Progenitor cell of endocrine pancreas (in vitro differentiated cells): ENCODE measurements around the gene CYP3A5. TPM values are rescaled to one million over a fixed set of nuclear protein-coding genes. Genes with fewer than 3 reads are reported as not detected.

Experiments
- DNase-seq: peaks from one replicate; pipeline ENCODE4 v3.0.0; 2021; ENCODE audit warnings: low spot score; ENCODE audit not compliant: unreplicated experiment
- H3K27ac Mint-ChIP-seq: 2 replicates; pipeline ENCODE4 v1.8.0; 2021; ENCODE audit warnings: mild to moderate bottlenecking, moderate library complexity, mixed read lengths
- H3K27me3 Mint-ChIP-seq: 2 replicates; pipeline ENCODE4 v1.8.0; 2021; ENCODE audit warnings: mixed read lengths
- H3K36me3 Mint-ChIP-seq: 2 replicates; pipeline ENCODE4 v1.8.0; 2022; ENCODE audit warnings: mixed read lengths; ENCODE audit not compliant: insufficient read depth
- H3K4me1 Mint-ChIP-seq: 2 replicates; pipeline ENCODE4 v1.8.0; 2021; ENCODE audit warnings: low read depth, mixed read lengths
- H3K4me3 Mint-ChIP-seq: 2 replicates; pipeline ENCODE4 v1.8.0; 2021; ENCODE audit warnings: low read depth, mild to moderate bottlenecking, moderate library complexity, mixed read lengths
- H3K9me3 Mint-ChIP-seq: 2 replicates; pipeline ENCODE4 v1.8.0; 2021; ENCODE audit warnings: low read depth, mixed read lengths
- total RNA-seq: library from RNA; stranded (reverse); gene quantifications from 2 replicates; pipeline ENCODE4 v1.2.1, GENCODE V29; 2021
- TF ChIP-seq, protein P1 (sequence below): fragments of 200-600 bp; sonication (generic); IDR thresholded peaks from one replicate; pipeline ENCODE4 v1.5.0; 2021; ENCODE audit warnings: antibody characterized with exemption, mild to moderate bottlenecking; ENCODE audit not compliant: unreplicated experiment

Gene CYP3A5
- total RNA-seq, 1 donor from 2014 or later, result 4.2 TPM

DNA sequence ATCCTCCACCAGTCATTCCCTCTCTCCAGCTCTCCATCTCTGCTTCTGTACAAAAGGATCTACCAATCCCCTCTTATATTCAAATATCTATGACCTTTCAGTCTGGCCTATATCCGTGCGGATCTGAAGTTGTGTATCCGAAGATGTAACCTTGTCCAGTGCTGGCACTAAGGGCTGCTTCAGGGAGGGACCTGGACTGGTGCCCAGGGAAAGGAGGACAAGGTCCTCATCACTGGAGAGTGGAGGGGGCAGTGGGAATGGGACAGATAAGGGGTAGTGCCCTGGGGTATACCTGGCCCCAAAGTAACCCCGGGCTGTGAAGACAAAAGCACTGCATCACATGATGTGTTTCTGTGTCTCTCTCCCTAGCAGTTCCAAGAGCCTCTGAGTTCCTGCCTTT is 80.0 kb downstream of the CYP3A5 start:
- H3K4me3 Mint-ChIP-seq, result no peak overlapping the region
- peaks cover 8% of the 10 kb centered on the region for H3K27me3 Mint-ChIP-seq
- TF ChIP-seq, protein P1, sequence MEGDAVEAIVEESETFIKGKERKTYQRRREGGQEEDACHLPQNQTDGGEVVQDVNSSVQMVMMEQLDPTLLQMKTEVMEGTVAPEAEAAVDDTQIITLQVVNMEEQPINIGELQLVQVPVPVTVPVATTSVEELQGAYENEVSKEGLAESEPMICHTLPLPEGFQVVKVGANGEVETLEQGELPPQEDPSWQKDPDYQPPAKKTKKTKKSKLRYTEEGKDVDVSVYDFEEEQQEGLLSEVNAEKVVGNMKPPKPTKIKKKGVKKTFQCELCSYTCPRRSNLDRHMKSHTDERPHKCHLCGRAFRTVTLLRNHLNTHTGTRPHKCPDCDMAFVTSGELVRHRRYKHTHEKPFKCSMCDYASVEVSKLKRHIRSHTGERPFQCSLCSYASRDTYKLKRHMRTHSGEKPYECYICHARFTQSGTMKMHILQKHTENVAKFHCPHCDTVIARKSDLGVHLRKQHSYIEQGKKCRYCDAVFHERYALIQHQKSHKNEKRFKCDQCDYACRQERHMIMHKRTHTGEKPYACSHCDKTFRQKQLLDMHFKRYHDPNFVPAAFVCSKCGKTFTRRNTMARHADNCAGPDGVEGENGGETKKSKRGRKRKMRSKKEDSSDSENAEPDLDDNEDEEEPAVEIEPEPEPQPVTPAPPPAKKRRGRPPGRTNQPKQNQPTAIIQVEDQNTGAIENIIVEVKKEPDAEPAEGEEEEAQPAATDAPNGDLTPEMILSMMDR, result no peak
- H3K4me1 Mint-ChIP-seq, result no peaks in the 10 kb centered on the region
- no peak overlapping the region for H3K27ac Mint-ChIP-seq
- H3K9me3 Mint-ChIP-seq, result no peaks in the 10 kb centered on the region
- no peak for DNase-seq
- no peaks in the 10 kb centered on the region for H3K36me3 Mint-ChIP-seq

Other genes starting within 250 kb of the CYP3A5 start
- 12.0 and 16.8 TPM in 2 replicates for gene PTCD1, start 241.2 kb downstream of the CYP3A5 start, total RNA-seq
- gene CPSF4, start 241.1 kb downstream of the CYP3A5 start, total RNA-seq, result 77.4 and 86.9 TPM in 2 replicates
- 328 and 330 TPM in 2 replicates for gene ATP5MF, start 213.8 kb downstream of the CYP3A5 start, total RNA-seq
- gene ZNF789, start 207.1 kb downstream of the CYP3A5 start, total RNA-seq, result 26.7 and 27.4 TPM in 2 replicates
- 23.7 and 24.8 TPM in 2 replicates for gene ZNF394, start 179.7 kb downstream of the CYP3A5 start, total RNA-seq
- 14.7 and 15.2 TPM in 2 replicates for gene ZKSCAN5, start 175.3 kb downstream of the CYP3A5 start, total RNA-seq
- gene FAM200A, start 127.9 kb downstream of the CYP3A5 start, total RNA-seq, result 12.5 and 12.9 TPM in 2 replicates
- gene ZNF655, start 121.4 kb downstream of the CYP3A5 start, total RNA-seq, result 70.9 and 72.6 TPM in 2 replicates
- gene TMEM225B, start 81.7 kb downstream of the CYP3A5 start, total RNA-seq, result 0.91 and 1.4 TPM in 2 replicates
- 26.4 and 27.9 TPM in 2 replicates for gene ZSCAN25, start 63.0 kb downstream of the CYP3A5 start, total RNA-seq
- not detected in 2 replicates for gene CYP3A7, start 55.2 kb upstream of the CYP3A5 start, total RNA-seq
- gene CYP3A4, start 104.2 kb upstream of the CYP3A5 start, total RNA-seq, result not detected in 2 replicates
- gene CYP3A43, start 148.0 kb upstream of the CYP3A5 start, total RNA-seq, result not detected in 2 replicates
- not detected in 2 replicates for gene OR2AE1, start 197.0 kb upstream of the CYP3A5 start, total RNA-seq
- 14.2 and 15.6 TPM in 2 replicates for gene TRIM4, start 239.5 kb upstream of the CYP3A5 start, total RNA-seq
- gene GJC3, start 249.6 kb upstream of the CYP3A5 start, total RNA-seq, result 0.27 and 0.43 TPM in 2 replicates